SK-N-SH treated with all-trans-retinoic acid at 6 μM for 48 hours (cell line): Measurements from ENCODE around the gene DAW1.

ENCODE experiments used
- ATAC-seq: fragments of 200-7000 bp; cut with Tn5 transposase; 3 replicates; pipeline ENCODE4 v1.9.1; 2020; ENCODE audit warnings: mild to moderate bottlenecking, moderate library complexity
- ARNTL ChIP-seq: fragments of 450-650 bp; formaldehyde crosslinking; IDR thresholded peaks from 2 replicates; pipeline ENCODE4 v1.5.0; 2020; ENCODE audit warnings: low read depth, mild to moderate bottlenecking, moderate library complexity, borderline replicate concordance
- BACH2 ChIP-seq: fragments of 250-450 bp; sonication (Bioruptor Pico); IDR thresholded peaks from 2 replicates; pipeline ENCODE4 v1.9.0; 2021; ENCODE audit warnings: mild to moderate bottlenecking, borderline replicate concordance
- CREB5 ChIP-seq: fragments of 250-450 bp; sonication (Bioruptor Pico); IDR thresholded peaks from 2 replicates; pipeline ENCODE4 v1.5.1; 2020; ENCODE audit warnings: low read depth, mild to moderate bottlenecking, moderate library complexity
- CSDC2 ChIP-seq: fragments of 250-450 bp; sonication (Bioruptor Pico); IDR thresholded peaks from 2 replicates; pipeline ENCODE4 v1.5.0; 2020; ENCODE audit warnings: mild to moderate bottlenecking, moderate library complexity
- CSRNP3 ChIP-seq: fragments of 250-450 bp; sonication (Bioruptor Pico); IDR thresholded peaks from 2 replicates; pipeline ENCODE4 v1.5.1; 2021; ENCODE audit warnings: mild to moderate bottlenecking, moderate library complexity
- ESRRG ChIP-seq: fragments of 250-450 bp; sonication (Bioruptor Pico); IDR thresholded peaks from 2 replicates; pipeline ENCODE4 v1.6.1; 2021; ENCODE audit warnings: mild to moderate bottlenecking
- GLIS3 ChIP-seq: fragments of 250-450 bp; sonication (Bioruptor Pico); IDR thresholded peaks from 2 replicates; pipeline ENCODE4 v1.5.0; 2020; ENCODE audit warnings: mild to moderate bottlenecking, moderate library complexity
- ISL1 ChIP-seq: fragments of 250-450 bp; sonication (Bioruptor Pico); IDR thresholded peaks from 2 replicates; pipeline ENCODE4 v2.1.2; 2022; ENCODE audit warnings: mild to moderate bottlenecking, moderate library complexity
- OSR1 ChIP-seq: fragments of 250-450 bp; sonication (Bioruptor Pico); IDR thresholded peaks from 2 replicates; pipeline ENCODE4 v1.8.0; 2022; ENCODE audit warnings: moderate library complexity, mild to moderate bottlenecking, inconsistent platforms
- POU6F1 ChIP-seq: fragments of 250-450 bp; sonication (Bioruptor Pico); IDR thresholded peaks from 2 replicates; pipeline ENCODE4 v1.8.0; 2021; ENCODE audit warnings: low read depth, mild to moderate bottlenecking, moderate library complexity, borderline replicate concordance
- PPARA ChIP-seq: fragments of 250-450 bp; sonication (Bioruptor Pico); IDR thresholded peaks from 2 replicates; pipeline ENCODE4 v1.5.0; 2020; ENCODE audit warnings: mild to moderate bottlenecking, borderline replicate concordance
- RARB ChIP-seq: fragments of 250-450 bp; sonication (Bioruptor Pico); IDR thresholded peaks from 2 replicates; pipeline ENCODE4 v1.8.0; 2021; ENCODE audit warnings: mild to moderate bottlenecking, moderate library complexity
- SNAI2 ChIP-seq: fragments of 250-450 bp; sonication (Bioruptor Pico); IDR thresholded peaks from 2 replicates; pipeline ENCODE4 v1.5.0; 2020; ENCODE audit warnings: mild to moderate bottlenecking, moderate library complexity
- TCF4 ChIP-seq: fragments of 250-450 bp; sonication (Bioruptor Pico); IDR thresholded peaks from 2 replicates; pipeline ENCODE4 v1.8.0; 2021; ENCODE audit warnings: mild to moderate bottlenecking, moderate library complexity, borderline replicate concordance
- TOX ChIP-seq: fragments of 250-450 bp; sonication (Bioruptor Pico); IDR thresholded peaks from 2 replicates; pipeline ENCODE4 v1.8.0; 2021; ENCODE audit warnings: mild to moderate bottlenecking, moderate library complexity, borderline replicate concordance
- TSHZ2 ChIP-seq: fragments of 250-450 bp; sonication (Bioruptor Pico); IDR thresholded peaks from 2 replicates; pipeline ENCODE4 v1.5.0; 2020; ENCODE audit warnings: mild to moderate bottlenecking, moderate library complexity
- ZC3H10 ChIP-seq: fragments of 250-450 bp; sonication (Bioruptor Pico); IDR thresholded peaks from 2 replicates; pipeline ENCODE4 v1.5.1; 2021; ENCODE audit warnings: mild to moderate bottlenecking, moderate library complexity
- ZFP3 ChIP-seq: fragments of 250-450 bp; sonication (Bioruptor Pico); IDR thresholded peaks from 2 replicates; pipeline ENCODE4 v1.5.0; 2020; ENCODE audit warnings: mild to moderate bottlenecking, moderate library complexity
- ZFP30 ChIP-seq: fragments of 450-650 bp; formaldehyde crosslinking; IDR thresholded peaks from 2 replicates; pipeline ENCODE4 v1.5.0; 2022; ENCODE audit warnings: mild to moderate bottlenecking, moderate library complexity
- ZNF565 ChIP-seq: fragments of 450-650 bp; formaldehyde crosslinking; conservative IDR thresholded peaks from 2 replicates; pipeline ENCODE4 v1.5.0; 2020; ENCODE audit warnings: low read depth, mild to moderate bottlenecking, moderate library complexity
- ZNF70 ChIP-seq: fragments of 450-650 bp; formaldehyde crosslinking; IDR thresholded peaks from 2 replicates; pipeline ENCODE4 v1.5.0; 2020; ENCODE audit warnings: mild to moderate bottlenecking, moderate library complexity
- ZNF8 ChIP-seq: fragments of 450-650 bp; formaldehyde crosslinking; IDR thresholded peaks from 2 replicates; pipeline ENCODE4 v1.5.0; 2020; ENCODE audit warnings: mild to moderate bottlenecking, moderate library complexity

DAW1 gene

GRCh38 chr2:227828477-227828912 is 42.9 kb upstream of the DAW1 start:
- no peak for TF ChIP-seq TOX (CRISPR knock-in tag)
- TF ChIP-seq BACH2 (CRISPR knock-in tag), result no peak
- no peak for TF ChIP-seq GLIS3 (CRISPR knock-in tag)
- no peak for TF ChIP-seq TSHZ2
- TF ChIP-seq ISL1, result no peak
- no peak for TF ChIP-seq ZNF8 (CRISPR knock-in tag)
- no peak for TF ChIP-seq ZFP30
- TF ChIP-seq TCF4 (CRISPR knock-in tag), result no peak
- TF ChIP-seq ARNTL (CRISPR knock-in tag), result no peak
- no peak for TF ChIP-seq RARB (CRISPR knock-in tag)
- no peak for TF ChIP-seq ZNF70 (CRISPR knock-in tag)
- no peak for TF ChIP-seq SNAI2 (CRISPR knock-in tag)
- TF ChIP-seq ZC3H10 (CRISPR knock-in tag), result no peak
- TF ChIP-seq ZFP3 (CRISPR knock-in tag), result no peak
- TF ChIP-seq PPARA (CRISPR knock-in tag), result no peak
- no peak for ATAC-seq

GRCh38 chr2:227829337-227829736 is 42.1 kb upstream of the DAW1 start:
- ATAC-seq, result no peak
- no peak for TF ChIP-seq ARNTL (CRISPR knock-in tag)
- TF ChIP-seq BACH2 (CRISPR knock-in tag), result no peak
- TF ChIP-seq ZNF70 (CRISPR knock-in tag), result no peak
- no peak for TF ChIP-seq ZNF565 (CRISPR knock-in tag)
- TF ChIP-seq POU6F1 (CRISPR knock-in tag), result no peak
- TF ChIP-seq PPARA (CRISPR knock-in tag), result no peak
- no peak for TF ChIP-seq ZNF8 (CRISPR knock-in tag)
- TF ChIP-seq ISL1, result no peak
- no peak for TF ChIP-seq SNAI2 (CRISPR knock-in tag)
- TF ChIP-seq ZFP3 (CRISPR knock-in tag), result no peak
- no peak for TF ChIP-seq ESRRG (CRISPR knock-in tag)
- no peak for TF ChIP-seq TCF4 (CRISPR knock-in tag)
- TF ChIP-seq TSHZ2, result no peak
- TF ChIP-seq CREB5, result no peak

GRCh38 chr2:227834423-227834822 is 37.0 kb upstream of the DAW1 start:
- no peak for ATAC-seq
- TF ChIP-seq POU6F1 (CRISPR knock-in tag), result no peak
- TF ChIP-seq CSDC2, result no peak
- TF ChIP-seq TOX (CRISPR knock-in tag), result no peak
- TF ChIP-seq CSRNP3 (CRISPR knock-in tag), result no peak
- TF ChIP-seq OSR1, result no peak
- TF ChIP-seq PPARA (CRISPR knock-in tag), result no peak
- TF ChIP-seq ISL1, result no peak
- TF ChIP-seq CREB5, result no peak
- TF ChIP-seq SNAI2 (CRISPR knock-in tag), result no peak
- no peak for TF ChIP-seq ZNF70 (CRISPR knock-in tag)
